NCI-H2196 (cell line): ENCODE data around the gene HCFC2.

Experiments
- DNase-seq: peaks from one replicate; lab custom pipeline; 2025; ENCODE audit not compliant: unreplicated experiment; lab: John Stamatoyannopoulos, UW

The HCFC2 gene

DNA sequence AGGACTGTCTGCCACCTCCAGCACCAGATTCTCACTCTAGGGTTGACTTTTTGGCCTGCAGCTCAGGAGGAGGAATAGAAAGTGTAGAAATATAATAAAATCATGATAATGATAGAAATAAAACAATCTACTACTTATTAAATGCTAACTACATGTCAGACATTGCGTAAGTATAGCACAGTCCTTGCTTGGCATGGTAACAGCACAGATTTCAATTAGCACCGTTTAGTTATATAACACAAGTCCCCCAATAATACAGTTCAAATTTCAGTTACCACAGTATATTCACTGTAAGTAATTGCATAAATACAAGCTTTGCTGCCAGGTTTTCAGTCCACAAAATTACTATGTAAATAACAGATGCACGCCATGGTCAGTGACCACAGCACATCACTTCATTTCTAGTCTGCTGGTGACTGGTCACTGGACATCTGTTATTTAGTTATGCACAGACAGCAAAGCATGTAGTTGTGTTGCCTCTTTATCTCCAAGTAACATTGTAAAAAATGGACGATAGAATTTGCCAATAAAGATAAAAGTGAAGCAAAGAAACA lies 7.8 kb upstream of the HCFC2 start:
- peak; percentile 76 for DNase-seq

GRCh38 chr12:104057771-104058197 lies 6.5 kb upstream of the HCFC2 start:
- DNase-seq: no peak

- DNase-seq: no peak
These were observed 5.5 kb upstream of the HCFC2 start for GRCh38 chr12:104058802-104059201.

- DNase-seq: no peak
These were observed 4.4 kb upstream of the HCFC2 start for GRCh38 chr12:104059963-104060362.

DNA sequence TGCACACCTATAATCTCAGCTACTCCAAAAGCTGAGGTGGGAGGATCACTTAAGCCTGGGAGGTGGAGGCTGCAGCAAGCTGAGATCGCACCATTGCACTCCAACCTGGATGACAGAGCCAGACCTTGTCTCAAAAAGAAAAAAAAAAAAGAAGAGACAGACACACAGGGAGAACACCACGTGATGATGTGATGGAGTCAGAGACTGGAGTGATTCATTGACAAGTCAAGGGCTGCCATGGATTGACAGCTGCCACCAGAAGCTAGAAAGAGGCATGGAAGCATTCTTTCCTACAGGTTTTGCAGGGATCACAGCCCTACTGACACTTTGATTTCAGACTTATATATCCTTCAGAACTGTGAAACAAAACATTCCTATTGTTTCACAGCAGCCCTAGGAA lies 3.5 kb upstream of the HCFC2 start:
- DNase-seq: no peak

DNA sequence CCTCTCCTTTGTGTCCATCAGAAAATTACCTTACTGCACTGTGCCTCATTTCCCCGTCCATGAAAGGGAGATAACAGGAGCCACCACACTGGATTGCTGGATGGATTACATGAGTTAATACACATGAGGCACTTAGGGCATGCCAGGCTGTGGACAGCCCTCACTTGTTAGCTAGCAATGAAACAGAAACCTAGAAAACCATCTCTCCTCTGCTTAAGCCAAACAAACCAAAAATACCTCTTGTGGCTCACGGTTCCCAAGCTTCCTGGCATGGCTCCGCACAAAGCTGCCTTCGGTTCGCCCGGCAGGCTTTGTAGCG lies 660 bp upstream of the HCFC2 start:
- peak; percentile 47 for DNase-seq

- no peak for DNase-seq
These were observed 604 bp downstream of the HCFC2 start for GRCh38 chr12:104064842-104065427.

GRCh38 chr12:104072099-104072498 lies 7.8 kb downstream of the HCFC2 start:
- no peak for DNase-seq

DNA sequence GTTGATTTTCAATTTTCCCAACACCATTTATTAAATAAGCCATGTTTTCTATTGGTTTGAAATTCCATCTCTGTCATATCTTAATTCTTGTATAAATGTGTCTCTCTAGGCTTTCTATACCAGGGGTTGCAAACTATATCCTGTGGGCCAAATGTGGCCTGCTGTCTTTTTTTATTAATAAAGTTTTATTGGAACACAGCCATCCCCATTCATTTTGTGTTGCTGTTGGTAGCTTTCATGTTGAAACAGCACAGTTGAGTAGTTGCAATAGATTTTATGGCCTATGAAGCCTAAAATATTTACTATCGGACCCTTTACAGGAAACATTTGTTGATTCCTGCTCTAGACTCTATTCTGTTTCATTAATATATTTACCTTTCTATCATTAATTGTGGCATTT lies 9.4 kb downstream of the HCFC2 start:
- no peak for DNase-seq

DNA sequence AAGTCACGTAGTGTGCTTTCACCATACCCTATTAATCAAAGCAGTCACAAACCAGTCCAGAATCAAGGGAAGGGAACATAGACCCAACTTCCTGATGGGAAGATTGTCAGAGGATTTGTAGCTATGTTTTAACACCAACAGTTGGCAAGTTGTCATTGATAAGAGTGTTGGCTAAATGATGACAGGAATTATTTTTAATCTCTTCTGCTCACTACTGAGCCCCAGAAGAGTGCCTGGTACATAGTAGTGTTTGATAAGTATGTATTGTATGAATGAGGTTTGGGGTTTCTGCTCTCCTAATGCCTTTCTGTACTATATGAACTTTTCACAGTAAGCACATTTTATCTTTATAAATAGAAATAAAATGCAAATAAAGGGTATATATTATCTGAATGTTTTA lies 14.7 kb downstream of the HCFC2 start:
- DNase-seq: no peak

- DNase-seq: no peak
These were observed 16.4 kb downstream of the HCFC2 start for GRCh38 chr12:104080764-104081163.

DNA sequence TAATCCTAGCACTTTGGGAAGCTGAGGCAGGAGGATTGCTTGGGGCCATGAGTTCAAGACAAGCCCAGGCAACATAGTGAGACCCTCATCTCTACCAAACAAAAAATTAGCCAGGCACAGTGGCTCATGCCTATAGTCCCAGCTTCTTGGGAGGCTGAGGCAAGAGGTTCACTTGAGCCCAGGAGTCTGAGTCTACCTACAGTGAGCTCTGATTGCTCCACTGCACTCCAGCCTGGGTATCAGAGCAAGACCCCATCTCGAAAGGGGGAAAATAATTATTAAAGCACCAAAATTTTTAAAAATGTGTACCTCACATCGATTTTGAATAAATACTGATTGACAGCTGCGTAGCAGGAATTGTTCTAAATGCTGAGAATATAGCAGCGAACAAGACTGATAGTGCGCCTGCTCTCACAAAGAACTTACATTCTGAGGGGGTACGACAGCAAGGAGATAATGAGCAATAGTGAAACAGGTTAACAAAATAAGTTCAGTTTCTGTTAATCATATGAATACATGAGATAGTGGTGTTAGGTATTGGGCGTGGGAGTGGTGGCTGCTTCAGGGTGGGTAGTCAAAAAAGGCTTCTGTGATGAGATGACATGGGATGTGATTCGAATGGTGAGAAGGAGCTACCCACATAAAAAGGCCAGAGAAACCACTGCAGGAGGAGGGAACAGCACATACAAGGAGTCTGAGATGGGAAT lies 19.6 kb downstream of the HCFC2 start:
- DNase-seq: no peak

- DNase-seq: no peak
These were observed 26.4 kb downstream of the HCFC2 start for GRCh38 chr12:104090685-104091084.

- no peak for DNase-seq
These were observed 26.8 kb downstream of the HCFC2 start for GRCh38 chr12:104091136-104091535.

GRCh38 chr12:104094284-104094683 lies 30.0 kb downstream of the HCFC2 start:
- no peak for DNase-seq

- no peak for DNase-seq
These were observed 31.0 kb downstream of the HCFC2 start for GRCh38 chr12:104095289-104095688.

DNA sequence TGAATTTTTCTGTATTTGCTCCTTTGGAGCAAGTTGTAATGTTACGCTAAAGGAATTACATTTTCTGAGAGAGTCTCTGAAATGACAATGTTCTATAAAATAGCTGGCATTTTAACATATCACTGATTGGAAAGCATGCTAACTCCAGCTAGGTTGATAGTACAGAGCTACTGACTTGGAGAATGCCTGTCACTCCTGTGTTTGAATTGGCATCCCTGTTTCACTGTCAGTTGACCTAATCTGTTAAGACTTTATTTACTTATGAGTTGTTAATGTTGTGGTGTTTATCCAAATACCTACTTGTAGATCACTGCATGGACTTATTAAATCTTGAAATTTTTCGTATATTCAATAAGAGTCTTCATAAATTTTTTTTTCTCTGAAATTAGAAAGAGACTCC lies 33.6 kb downstream of the HCFC2 start:
- DNase-seq: no peak

DNA sequence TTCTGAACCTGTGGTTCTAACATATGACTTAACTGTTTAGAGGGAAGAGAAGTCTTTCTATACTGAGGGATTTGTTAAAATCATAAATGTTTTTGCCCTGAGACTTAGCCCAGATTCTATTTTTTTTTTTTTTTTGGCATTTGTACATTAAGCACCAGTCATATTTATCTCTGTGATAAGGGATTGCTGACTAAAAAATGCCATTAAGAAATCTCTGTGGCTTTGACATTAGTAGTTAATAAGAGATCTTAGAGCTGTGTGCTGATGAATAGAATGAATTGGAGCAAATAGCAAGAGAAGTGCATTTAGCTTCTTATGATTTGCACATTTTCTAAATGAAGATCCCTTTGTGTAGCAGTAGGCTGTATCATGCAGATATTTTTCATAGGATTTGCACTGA lies 41.1 kb downstream of the HCFC2 start:
- DNase-seq: no peak

DNA sequence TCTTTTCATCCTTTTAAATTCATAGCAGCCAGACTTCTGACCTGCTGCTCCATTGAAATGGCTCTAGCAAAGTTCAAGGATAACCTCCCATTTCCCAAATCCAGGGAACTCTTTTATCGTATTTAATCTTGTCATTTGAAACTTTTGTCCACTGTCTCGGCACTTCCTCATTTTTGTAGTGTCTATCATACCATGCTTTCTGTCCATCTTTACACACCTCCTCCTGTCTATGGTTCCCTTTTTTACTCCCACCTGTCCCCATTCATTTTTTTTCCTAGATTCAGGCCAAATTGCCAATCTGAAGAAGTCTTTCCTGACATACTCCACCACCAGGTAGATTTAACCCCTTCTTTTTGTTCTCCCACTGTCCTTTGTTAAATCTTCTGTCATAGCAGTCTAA lies 42.6 kb downstream of the HCFC2 start:
- no peak for DNase-seq

GRCh38 chr12:104108755-104109445 lies 44.6 kb downstream of the HCFC2 start:
- DNase-seq: peak; percentile 81

DNA sequence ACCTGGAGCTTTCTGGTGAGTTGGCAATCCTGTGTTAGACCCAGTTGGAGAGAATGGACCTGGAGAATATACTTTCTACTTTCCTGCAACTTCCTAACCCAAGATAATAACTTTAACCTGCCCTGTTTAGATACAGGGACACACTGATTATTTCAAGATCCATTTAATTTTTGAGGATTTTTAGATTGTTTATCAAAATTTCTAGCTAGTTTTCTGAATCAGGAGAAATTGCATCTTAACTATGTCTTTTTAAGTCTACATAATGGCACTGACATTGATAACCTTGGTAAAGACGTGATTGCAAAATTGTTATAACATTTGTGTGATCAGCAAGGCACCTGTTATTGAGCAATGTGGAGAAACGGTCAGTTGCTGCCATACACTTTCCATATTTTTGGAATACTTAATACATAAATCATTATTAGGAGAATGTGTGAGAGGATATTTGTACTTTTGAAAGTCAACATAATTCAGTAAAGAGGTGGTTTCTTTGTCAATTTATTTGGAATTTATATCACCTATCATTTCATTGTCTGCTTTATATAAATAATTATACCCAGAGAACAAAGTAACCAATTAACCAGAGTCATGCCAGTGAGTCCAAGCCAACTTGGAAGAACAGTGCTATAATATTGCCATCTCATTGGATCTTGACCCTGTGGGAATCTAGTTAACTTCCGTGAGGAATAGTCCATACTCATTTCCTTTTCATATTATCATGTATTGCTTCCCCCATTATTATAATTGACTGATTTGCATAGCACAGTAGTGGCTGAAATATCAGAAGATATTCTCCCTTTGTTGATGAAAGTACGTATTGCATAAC lies 45.3 kb downstream of the HCFC2 start:
- no peak for DNase-seq
